ENCODE measurements around the gene LONP1.

DNA sequence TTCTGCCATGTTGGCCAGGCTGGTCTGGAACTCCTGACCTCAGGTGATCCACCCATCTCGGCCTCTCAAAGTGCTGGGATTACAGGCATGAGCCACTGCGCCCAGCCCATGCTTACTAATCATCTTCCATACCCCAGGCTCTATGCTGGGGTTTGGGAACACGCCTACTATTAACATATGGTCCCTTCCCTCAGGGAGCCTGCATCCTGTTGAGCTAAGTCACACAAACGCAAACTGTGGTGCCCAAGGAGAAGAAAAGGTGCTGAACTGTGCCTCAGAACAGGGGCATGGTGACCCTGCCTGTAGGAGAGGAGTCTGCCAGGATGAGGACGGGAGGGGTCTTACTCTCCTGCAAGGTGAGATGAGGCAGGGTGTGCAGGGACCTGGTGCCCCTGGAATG is 45.2 kb downstream of the LONP1 start:
- no peak for TF ChIP-seq POLR2A (IDR thresholded peaks at IDR 0.05)
- TF ChIP-seq, protein P1, sequence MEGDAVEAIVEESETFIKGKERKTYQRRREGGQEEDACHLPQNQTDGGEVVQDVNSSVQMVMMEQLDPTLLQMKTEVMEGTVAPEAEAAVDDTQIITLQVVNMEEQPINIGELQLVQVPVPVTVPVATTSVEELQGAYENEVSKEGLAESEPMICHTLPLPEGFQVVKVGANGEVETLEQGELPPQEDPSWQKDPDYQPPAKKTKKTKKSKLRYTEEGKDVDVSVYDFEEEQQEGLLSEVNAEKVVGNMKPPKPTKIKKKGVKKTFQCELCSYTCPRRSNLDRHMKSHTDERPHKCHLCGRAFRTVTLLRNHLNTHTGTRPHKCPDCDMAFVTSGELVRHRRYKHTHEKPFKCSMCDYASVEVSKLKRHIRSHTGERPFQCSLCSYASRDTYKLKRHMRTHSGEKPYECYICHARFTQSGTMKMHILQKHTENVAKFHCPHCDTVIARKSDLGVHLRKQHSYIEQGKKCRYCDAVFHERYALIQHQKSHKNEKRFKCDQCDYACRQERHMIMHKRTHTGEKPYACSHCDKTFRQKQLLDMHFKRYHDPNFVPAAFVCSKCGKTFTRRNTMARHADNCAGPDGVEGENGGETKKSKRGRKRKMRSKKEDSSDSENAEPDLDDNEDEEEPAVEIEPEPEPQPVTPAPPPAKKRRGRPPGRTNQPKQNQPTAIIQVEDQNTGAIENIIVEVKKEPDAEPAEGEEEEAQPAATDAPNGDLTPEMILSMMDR (IDR thresholded peaks at IDR 0.05), result no peak

Measured in thyroid gland (tissue), 4 donors.